GM23338 (cell line): ENCODE measurements around the gene BANP. TPM values are rescaled to one million over a fixed set of nuclear protein-coding genes. Genes with fewer than 3 reads are reported as not detected.

Experiments used
- ATAC-seq: fragments of 200-7000 bp; cut with Tn5 transposase; 3 replicates; pipeline ENCODE4 v1.9.1; 2020
- DNase-seq: peaks from one replicate; pipeline ENCODE4 v3.0.0-alpha.2; 2015; ENCODE audit warnings: low spot score
- H2AFZ ChIP-seq: fragments of 200-600 bp; sonication (generic); 2 replicates; pipeline ENCODE4 v1.8.0; 2016; ENCODE audit warnings: antibody characterized with exemption, mild to moderate bottlenecking, moderate library complexity
- H3F3A ChIP-seq: fragments of 200-600 bp; sonication (generic); replicated peaks from 2 replicates; pipeline ENCODE4 v1.8.0; 2017; ENCODE audit warnings: antibody characterized with exemption, mixed run types, low read depth
- H3K27ac ChIP-seq: fragments of 200-600 bp; sonication (generic); 2 replicates; pipeline ENCODE4 v1.6.1; 2016; ENCODE audit warnings: low read depth
- H3K27me3 ChIP-seq: fragments of 200-600 bp; sonication (generic); 2 replicates; pipeline ENCODE4 v1.8.0; 2016; ENCODE audit warnings: mild to moderate bottlenecking, mixed run types, moderate library complexity; ENCODE audit not compliant: insufficient read depth
- H3K36me3 ChIP-seq: fragments of 200-600 bp; sonication (generic); 2 replicates; pipeline ENCODE4 v1.8.0; 2016; ENCODE audit warnings: mild to moderate bottlenecking; ENCODE audit not compliant: insufficient read depth
- H3K4me1 ChIP-seq: fragments of 200-600 bp; sonication (generic); 2 replicates; pipeline ENCODE4 v1.8.0; 2016; ENCODE audit warnings: mild to moderate bottlenecking, moderate library complexity; ENCODE audit not compliant: insufficient read depth
- H3K4me2 ChIP-seq: fragments of 200-600 bp; sonication (generic); 2 replicates; pipeline ENCODE4 v1.7.1; 2017; ENCODE audit warnings: mixed run types
- H3K4me3 ChIP-seq: fragments of 200-600 bp; sonication (generic); 2 replicates; pipeline ENCODE4 v1.6.1; 2016; ENCODE audit warnings: mixed run types
- H3K79me2 ChIP-seq: fragments of 200-600 bp; sonication (generic); replicated peaks from 2 replicates; pipeline ENCODE4 v1.8.0; 2017; ENCODE audit warnings: mild to moderate bottlenecking; ENCODE audit not compliant: insufficient read depth
- H3K9me2 ChIP-seq: fragments of 200-600 bp; sonication (generic); 2 replicates; pipeline ENCODE4 v1.8.0; 2017; ENCODE audit not compliant: insufficient read depth
- H4K20me1 ChIP-seq: fragments of 200-600 bp; sonication (generic); replicated peaks from 2 replicates; pipeline ENCODE4 v1.8.0; 2017; ENCODE audit warnings: mild to moderate bottlenecking; ENCODE audit not compliant: insufficient read depth
- H3K27ac Mint-ChIP-seq: 2 replicates; pipeline ENCODE4 v1.8.0; 2020; ENCODE audit warnings: inconsistent platforms, mild to moderate bottlenecking, moderate library complexity, mixed read lengths
- H3K27me3 Mint-ChIP-seq: 3 replicates; pipeline ENCODE4 v1.8.0; 2022; ENCODE audit warnings: low read depth, mild to moderate bottlenecking, moderate library complexity, mixed read lengths, inconsistent platforms; ENCODE audit not compliant: insufficient read depth, poor library complexity
- H3K36me3 Mint-ChIP-seq: 3 replicates; pipeline ENCODE4 v1.8.0; 2021; ENCODE audit warnings: low read depth, mild to moderate bottlenecking, inconsistent platforms, moderate library complexity, mixed read lengths
- H3K4me1 Mint-ChIP-seq: 3 replicates; pipeline ENCODE4 v1.8.0; 2020; ENCODE audit warnings: mild to moderate bottlenecking, inconsistent platforms, mixed read lengths
- H3K4me3 Mint-ChIP-seq: 3 replicates; pipeline ENCODE4 v1.8.0; 2021; ENCODE audit warnings: moderate library complexity, mild to moderate bottlenecking, inconsistent platforms, mixed read lengths
- H3K9me3 Mint-ChIP-seq: 3 replicates; pipeline ENCODE4 v1.8.0; 2020; ENCODE audit warnings: moderate library complexity, mild to moderate bottlenecking, inconsistent platforms, mixed read lengths
- CREB1 ChIP-seq: fragments of 250-450 bp; sonication (Bioruptor Pico); IDR thresholded peaks from 2 replicates; pipeline ENCODE4 v1.5.0; 2020; ENCODE audit warnings: low read depth, mild to moderate bottlenecking, moderate library complexity
- CTCF ChIP-seq, 2 experiments: fragments of 200-600 bp in 1 of 2; sonication (generic) in 1 of 2; conservative IDR thresholded peaks; 2 replicates each; pipeline versions ENCODE4 v1.5.1 to v1.6.1; 2016 to 2017; ENCODE audit warnings: antibody characterized with exemption in 2 of 2, low read depth in 2 of 2, mild to moderate bottlenecking in 2 of 2, moderate library complexity in 1 of 2
- ETS1 ChIP-seq: IDR thresholded peaks from 2 replicates; pipeline ENCODE4 v1.6.1; 2016; ENCODE audit warnings: antibody characterized with exemption
- EZH2 ChIP-seq: fragments of 200-600 bp; sonication (generic); IDR thresholded peaks from one replicate; pipeline ENCODE4 v1.8.0; 2017; ENCODE audit warnings: antibody characterized with exemption, mild to moderate bottlenecking, low read depth; ENCODE audit not compliant: unreplicated experiment
- EZH2phosphoT487 ChIP-seq: fragments of 200-600 bp; sonication (generic); IDR thresholded peaks from one replicate; pipeline ENCODE4 v1.8.1; 2018; ENCODE audit warnings: antibody characterized with exemption; ENCODE audit not compliant: unreplicated experiment
- JUNB ChIP-seq: IDR thresholded peaks from one replicate; pipeline ENCODE4 v1.6.1; 2016; ENCODE audit warnings: antibody characterized with exemption; ENCODE audit not compliant: unreplicated experiment
- NANOG ChIP-seq: IDR thresholded peaks from 2 replicates; pipeline ENCODE4 v1.6.1; 2016; ENCODE audit warnings: antibody characterized with exemption, borderline replicate concordance
- POLR2AphosphoS5 ChIP-seq: IDR thresholded peaks from 2 replicates; pipeline ENCODE4 v1.6.1; 2016; ENCODE audit warnings: antibody characterized with exemption, low read depth
- REST ChIP-seq: IDR thresholded peaks from one replicate; pipeline ENCODE4 v1.6.1; 2018; ENCODE audit warnings: antibody characterized with exemption; ENCODE audit not compliant: unreplicated experiment
- STAT1 ChIP-seq: IDR thresholded peaks from one replicate; pipeline ENCODE4 v1.6.1; 2016; ENCODE audit warnings: antibody characterized with exemption; ENCODE audit not compliant: unreplicated experiment
- ZNF114 ChIP-seq: fragments of 250-450 bp; sonication (Bioruptor Pico); IDR thresholded peaks from 2 replicates; pipeline ENCODE4 v1.5.0; 2020; ENCODE audit warnings: mild to moderate bottlenecking, moderate library complexity
- ZNF331 ChIP-seq: fragments of 250-450 bp; sonication (Bioruptor Pico); IDR thresholded peaks from 2 replicates; pipeline ENCODE4 v1.5.0; 2020; ENCODE audit warnings: low read depth, mild to moderate bottlenecking, moderate library complexity
- ZNF462 ChIP-seq: fragments of 250-450 bp; sonication (Bioruptor Pico); IDR thresholded peaks from 2 replicates; pipeline ENCODE4 v1.5.0; 2020; ENCODE audit warnings: mild to moderate bottlenecking, moderate library complexity
- polyA plus RNA-seq: library from polyadenylated mRNA; unstranded; fragments of >200 nt; fragmentation: Nextera tagmentation; extraction: Ambion mirVana; gene quantifications from 2 replicates; pipeline ENCODE4 v1.2.1, GENCODE V29; 2016
- total RNA-seq: library from RNA; depleted of rRNA; stranded (reverse); fragments of >200 nt; shearing (Covaris generic); gene quantifications from 2 replicates; pipeline ENCODE4 v1.2.3, GENCODE V29; 2014

BANP gene
- total and polyA plus RNA-seq, 2 experiments from 2014 or later = 22.3 to 48.0 TPM

- Histone ChIP-seq H3K9me2 (no peaks in the 10 kb centered on the region), H3K27me3 (no peaks in the 10 kb centered on the region), H3K79me2 (peaks cover 7% of the 10 kb centered on the region), H2AFZ (no peak overlapping the region), H3K36me3 (no peaks in the 10 kb centered on the region; the same call in 1 of the 2 replicates), H3K4me3 (no peak overlapping the region), H3K4me2 (no peak overlapping the region), H4K20me1 (no peaks in the 10 kb centered on the region), H3K27ac (0 out of 2 replicates have a peak overlapping the region, but pooled peaks have one; percentile 45), H3K4me1 (no peaks in the 10 kb centered on the region), H3F3A (no peaks in the 10 kb centered on the region)
- H3K36me3 Mint-ChIP-seq = 0 out of 3 replicates have a peak, but pooled peaks cover 3% of the 10 kb centered on the region
- H3K4me3 Mint-ChIP-seq = no peak overlapping the region
- no peaks in the 10 kb centered on the region; the same call in 2 of the 3 replicates for H3K9me3 Mint-ChIP-seq
- no peak overlapping the region for H3K27ac Mint-ChIP-seq
- TF ChIP-seq CTCF (conservative IDR thresholded peaks at IDR 0.05; ENCODE audit: low read depth in 2 of 2) (no peak), POLR2AphosphoS5 (no peak), REST (no peak), EZH2 (no peak), JUNB (no peak), EZH2phosphoT487 (no peak), ETS1 (no peak), STAT1 (no peak), ZNF462 (no peak), ZNF114 (CRISPR knock-in tag) (no peak), ZNF331 (no peak), NANOG (no peak), CREB1 (no peak)
- ATAC-seq = no peak
- peaks cover 4% of the 10 kb centered on the region for H3K27me3 Mint-ChIP-seq
- H3K4me1 Mint-ChIP-seq = peaks cover 7% of the 10 kb centered on the region; the same call in 2 of the 3 replicates
- no peak for DNase-seq
Measured at GRCh38 chr16:88057656-88058055, 106.4 kb downstream of the BANP start.
